GM12864 (cell line): Measurements from ENCODE around the gene KCNQ1OT1.

Experiments used
- DNase-seq: peaks from one replicate; pipeline ENCODE4 v3.0.0-alpha.2; 2011; ENCODE audit warnings: low read depth
- H3K4me3 ChIP-seq: 2 replicates; pipeline ENCODE4 v1.5.1; 2011; ENCODE audit warnings: mild to moderate bottlenecking, low read depth, low read length, control low read depth
- CTCF ChIP-seq: IDR thresholded peaks from 2 replicates; pipeline ENCODE4 v1.5.1; 2011; ENCODE audit warnings: low read depth, mild to moderate bottlenecking, moderate library complexity, low read length, control low read depth, inconsistent platforms; ENCODE audit errors: missing control alignments

Gene KCNQ1OT1

GRCh38 chr11:2685051-2685450 is 14.7 kb downstream of the KCNQ1OT1 start:
- no peak for DNase-seq
- no peak for TF ChIP-seq CTCF
- H3K4me3 ChIP-seq = no peak overlapping the region

GRCh38 chr11:2684581-2684980 is 15.2 kb downstream of the KCNQ1OT1 start:
- H3K4me3 ChIP-seq = no peak overlapping the region
- TF ChIP-seq CTCF = no peak
- DNase-seq = no peak

- TF ChIP-seq CTCF = no peak
These were observed 16.0 kb downstream of the KCNQ1OT1 start for GRCh38 chr11:2683806-2684205.

GRCh38 chr11:2681408-2682145 is 18.2 kb downstream of the KCNQ1OT1 start:
- no peak for TF ChIP-seq CTCF
- H3K4me3 ChIP-seq = no peak overlapping the region
- no peak for DNase-seq

More at GRCh38 chr11:2683806-2684205, 16.0 kb downstream of the KCNQ1OT1 start:
- H3K4me3 ChIP-seq = no peak overlapping the region
- DNase-seq = no peak

GRCh38 chr11:2679011-2679676 is 20.6 kb downstream of the KCNQ1OT1 start:
- no peak for DNase-seq
- no peak for TF ChIP-seq CTCF
- no peak overlapping the region for H3K4me3 ChIP-seq

- no peak for TF ChIP-seq CTCF
- no peak for DNase-seq
- no peak overlapping the region for H3K4me3 ChIP-seq
These were observed 21.4 kb downstream of the KCNQ1OT1 start for GRCh38 chr11:2678396-2678795.
